GM12878 (cell line): ENCODE measurements around the gene BSPRY. TPM values are rescaled to one million over a fixed set of nuclear protein-coding genes. Genes with fewer than 3 reads are reported as not detected.

Source experiments
- BACH1 ChIP-seq: fragments of 450-650 bp; IDR thresholded peaks from 2 replicates; pipeline ENCODE4 v1.6.1; 2017; ENCODE audit warnings: mild to moderate bottlenecking, borderline replicate concordance
- CEBPB ChIP-seq, 2 experiments: fragments of 150-350 bp in 1 of 2; IDR thresholded peaks; 2 replicates each; pipeline ENCODE4 v1.6.1; 2012 to 2014; ENCODE audit warnings: low read depth in 2 of 2, low read length in 2 of 2, borderline replicate concordance in 1 of 2, inconsistent platforms in 1 of 2
- CTCF ChIP-seq, 3 experiments: IDR thresholded peaks in 2 of 3; conservative IDR thresholded peaks in 1 of 3; 2 replicates each; pipeline ENCODE4 v1.5.1; 2011; ENCODE audit warnings: low read depth in 3 of 3, low read length in 3 of 3, mild to moderate bottlenecking in 3 of 3, control low read depth in 2 of 3, moderate library complexity in 2 of 3, inconsistent platforms in 1 of 3, mixed read lengths in 1 of 3; ENCODE audit not compliant: control insufficient read depth in 2 of 3, insufficient read depth in 1 of 3; ENCODE audit errors: extremely low read depth in 1 of 3
- CUX1 ChIP-seq: IDR thresholded peaks from 2 replicates; pipeline ENCODE4 v1.6.1; 2012; ENCODE audit warnings: improper control_type of control experiment, low read depth, low read length; ENCODE audit not compliant: insufficient replicate concordance
- FOS ChIP-seq: IDR thresholded peaks from 3 replicates; pipeline ENCODE4 v1.6.1; 2011; ENCODE audit warnings: borderline replicate concordance; ENCODE audit not compliant: insufficient read length; ENCODE audit errors: extremely low read depth
- IKZF1 ChIP-seq: fragments of 450-650 bp; conservative IDR thresholded peaks from 2 replicates; pipeline ENCODE4 v1.6.1; 2017; ENCODE audit warnings: antibody characterized with exemption, mild to moderate bottlenecking
- LARP7 ChIP-seq: fragments of 450-650 bp; IDR thresholded peaks from 2 replicates; pipeline ENCODE4 v1.6.1; 2017; ENCODE audit warnings: mild to moderate bottlenecking
- PAX5 ChIP-seq: IDR thresholded peaks from 2 replicates; pipeline ENCODE4 v1.6.1; 2011; ENCODE audit warnings: low read depth, low read length, borderline replicate concordance
- PKNOX1 ChIP-seq: fragments of 450-650 bp; IDR thresholded peaks from 2 replicates; pipeline ENCODE4 v1.6.1; 2016; ENCODE audit warnings: mild to moderate bottlenecking
- PML ChIP-seq: IDR thresholded peaks from 2 replicates; pipeline ENCODE4 v1.6.1; 2012; ENCODE audit warnings: low read length, inconsistent platforms
- REST ChIP-seq: IDR thresholded peaks from 2 replicates; pipeline ENCODE4 v1.6.1; 2012; ENCODE audit warnings: mild to moderate bottlenecking, low read depth, low read length
- TBL1XR1 ChIP-seq: IDR thresholded peaks from 2 replicates; pipeline ENCODE4 v1.6.1; 2012; ENCODE audit warnings: low read depth, low read length, improper control_type of control experiment
- YY1 ChIP-seq: IDR thresholded peaks from 2 replicates; pipeline ENCODE4 v1.6.1; 2011; ENCODE audit warnings: low read depth, mild to moderate bottlenecking, low read length
- ZNF274 ChIP-seq: IDR thresholded peaks from one replicate; pipeline ENCODE4 v1.8.0; 2011; ENCODE audit not compliant: insufficient read length, insufficient read depth
- ZNF622 ChIP-seq: fragments of 450-650 bp; IDR thresholded peaks from 2 replicates; pipeline ENCODE4 v1.6.1; 2017; ENCODE audit warnings: mild to moderate bottlenecking, inconsistent platforms
- polyA plus RNA-seq, 11 experiments: library from polyadenylated mRNA; depleted of rRNA in 4 of 11; unstranded in 6 of 11; stranded (reverse) in 5 of 11; fragments of >200 nt; fragmentation: Nextera tagmentation in 4 of 11; fragmentation: Illumina TruSeq in 1 of 11; extraction: Ambion mirVana in 4 of 11; extraction: Trizol in 1 of 11; gene quantifications; 1 replicate in 1 of 11; 2 replicates in 10 of 11; pipeline versions ENCODE4 v1.2.1 to v1.2.3, GENCODE V29; 2011 to 2016; ENCODE audit warnings: inconsistent platforms in 2 of 11, missing spikeins in 2 of 11, low read depth in 1 of 11
- total RNA-seq, 4 experiments: library from RNA; depleted of rRNA in 3 of 4; stranded (reverse); fragments of >200 nt in 3 of 4; fragmentation: Illumina TruSeq in 1 of 4; extraction: Trizol in 1 of 4; gene quantifications; 2 replicates each; pipeline versions ENCODE4 v1.2.1 to v1.2.3, GENCODE V29; 2013 to 2021

The BSPRY gene
- total and polyA plus RNA-seq, 10 of the 15 experiments (the other 5 are each of a cell fraction or from before 2014, with no cell fraction given), result 0.45 to 6.3 (median 4.1) TPM

GRCh38 chr9:113376634-113377567 lies 27.6 kb downstream of the BSPRY start, which contains the start of gene HDHD3 (continued):
- TF ChIP-seq CUX1, result no peak
- TF ChIP-seq PML, result no peak
- TF ChIP-seq ZNF274, result no peak
- TF ChIP-seq FOS, result no peak
- TF ChIP-seq PKNOX1, result no peak
- no peak for TF ChIP-seq CTCF (IDR thresholded peaks at IDR 0.05 in 2 of 3, conservative IDR thresholded peaks at IDR 0.05 in 1 of 3; ENCODE audit: control insufficient read depth in 2 of 3, extremely low read depth in 1 of 3, insufficient read depth in 1 of 3, low read depth in 3 of 3, low read length in 3 of 3)
- no peak for TF ChIP-seq CEBPB (IDR thresholded peaks at IDR 0.05; ENCODE audit: borderline replicate concordance in 1 of 2, low read depth in 2 of 2, low read length in 2 of 2)
- TF ChIP-seq TBL1XR1, result no peak
- no peak for TF ChIP-seq YY1
- TF ChIP-seq BACH1, result no peak
- no peak for TF ChIP-seq ZNF622
- no peak; the same call in 1 of the 2 replicates for TF ChIP-seq LARP7
- TF ChIP-seq PAX5, result no peak
- TF ChIP-seq REST, result no peak
- peak; percentile 75 for TF ChIP-seq IKZF1
